ENCODE results near the gene ZNF649. TPM values are rescaled to one million over a fixed set of nuclear protein-coding genes. Genes with fewer than 3 reads are reported as not detected.
A peak's percentile ranks its signal among the peaks of the same experiment; 100 is the strongest.

The ZNF649 gene
- total and polyA plus RNA-seq, 2 of the 13 experiments (the other 11 are each of a cell fraction or from before 2014, with no cell fraction given) = 3.0 to 13.4 TPM

DNA sequence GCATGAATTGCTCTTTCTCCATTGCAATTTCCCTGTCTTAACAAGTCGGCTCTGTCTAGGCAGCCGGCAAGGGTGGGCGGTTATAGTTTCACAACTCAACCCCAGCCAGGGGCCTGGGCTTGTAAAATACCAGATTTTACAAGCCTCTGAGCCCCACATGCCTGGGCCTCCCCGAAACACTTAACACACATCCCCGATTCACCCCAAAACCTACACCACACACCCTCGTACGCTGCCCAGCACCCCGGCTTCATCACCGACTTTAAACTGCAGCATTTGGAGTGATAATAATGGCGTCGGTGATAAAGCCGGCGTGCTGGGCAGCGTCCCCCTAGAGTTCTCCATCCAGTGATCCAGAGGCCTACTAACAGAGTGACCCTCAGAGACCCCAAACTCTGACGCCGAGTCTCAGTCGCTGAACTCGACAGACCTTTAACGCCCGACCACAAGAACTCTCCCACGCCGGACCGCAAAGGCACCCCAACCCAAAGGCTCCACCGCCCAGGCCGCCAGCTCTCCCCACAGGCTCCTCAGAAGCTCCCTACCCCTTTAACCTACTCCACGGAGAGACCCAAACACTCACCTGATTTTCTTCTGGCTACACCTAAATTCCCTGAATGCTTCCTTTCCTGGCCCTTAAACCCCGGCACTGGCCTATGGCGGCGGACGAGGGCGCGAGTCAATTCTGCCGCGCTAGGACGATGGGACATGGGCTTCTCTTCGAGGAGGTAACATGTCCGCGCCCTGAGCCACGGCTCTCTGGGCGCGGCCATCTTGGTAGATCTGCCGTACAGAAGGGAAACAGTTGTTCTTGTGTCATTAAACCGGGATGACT is at the start of gene ZNF649 (continued):
- TF ChIP-seq DZIP1 (CRISPR knock-in tag; IDR thresholded peaks at IDR 0.05) = no peak
- peak; percentile 39; the same call in 1 of the 2 replicates for TF ChIP-seq REPIN1 (CRISPR knock-in tag; IDR thresholded peaks at IDR 0.05; ENCODE audit: borderline replicate concordance, low read depth)
- peak; percentile 88 for TF ChIP-seq HCFC1 (IDR thresholded peaks at IDR 0.05; ENCODE audit: low read depth, low read length)
- TF ChIP-seq, protein P1, sequence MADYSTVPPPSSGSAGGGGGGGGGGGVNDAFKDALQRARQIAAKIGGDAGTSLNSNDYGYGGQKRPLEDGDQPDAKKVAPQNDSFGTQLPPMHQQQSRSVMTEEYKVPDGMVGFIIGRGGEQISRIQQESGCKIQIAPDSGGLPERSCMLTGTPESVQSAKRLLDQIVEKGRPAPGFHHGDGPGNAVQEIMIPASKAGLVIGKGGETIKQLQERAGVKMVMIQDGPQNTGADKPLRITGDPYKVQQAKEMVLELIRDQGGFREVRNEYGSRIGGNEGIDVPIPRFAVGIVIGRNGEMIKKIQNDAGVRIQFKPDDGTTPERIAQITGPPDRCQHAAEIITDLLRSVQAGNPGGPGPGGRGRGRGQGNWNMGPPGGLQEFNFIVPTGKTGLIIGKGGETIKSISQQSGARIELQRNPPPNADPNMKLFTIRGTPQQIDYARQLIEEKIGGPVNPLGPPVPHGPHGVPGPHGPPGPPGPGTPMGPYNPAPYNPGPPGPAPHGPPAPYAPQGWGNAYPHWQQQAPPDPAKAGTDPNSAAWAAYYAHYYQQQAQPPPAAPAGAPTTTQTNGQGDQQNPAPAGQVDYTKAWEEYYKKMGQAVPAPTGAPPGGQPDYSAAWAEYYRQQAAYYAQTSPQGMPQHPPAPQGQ (CRISPR knock-in tag; IDR thresholded peaks at IDR 0.05; ENCODE audit: borderline replicate concordance) = no peak
- 0 out of 2 replicates have a peak, but pooled peaks have one; percentile 51 for TF ChIP-seq ATF5 (CRISPR knock-in tag; IDR thresholded peaks at IDR 0.05; ENCODE audit: low read depth)
- TF ChIP-seq NCOA5 (CRISPR knock-in tag; IDR thresholded peaks at IDR 0.05) = no peak
- TF ChIP-seq, protein P2, sequence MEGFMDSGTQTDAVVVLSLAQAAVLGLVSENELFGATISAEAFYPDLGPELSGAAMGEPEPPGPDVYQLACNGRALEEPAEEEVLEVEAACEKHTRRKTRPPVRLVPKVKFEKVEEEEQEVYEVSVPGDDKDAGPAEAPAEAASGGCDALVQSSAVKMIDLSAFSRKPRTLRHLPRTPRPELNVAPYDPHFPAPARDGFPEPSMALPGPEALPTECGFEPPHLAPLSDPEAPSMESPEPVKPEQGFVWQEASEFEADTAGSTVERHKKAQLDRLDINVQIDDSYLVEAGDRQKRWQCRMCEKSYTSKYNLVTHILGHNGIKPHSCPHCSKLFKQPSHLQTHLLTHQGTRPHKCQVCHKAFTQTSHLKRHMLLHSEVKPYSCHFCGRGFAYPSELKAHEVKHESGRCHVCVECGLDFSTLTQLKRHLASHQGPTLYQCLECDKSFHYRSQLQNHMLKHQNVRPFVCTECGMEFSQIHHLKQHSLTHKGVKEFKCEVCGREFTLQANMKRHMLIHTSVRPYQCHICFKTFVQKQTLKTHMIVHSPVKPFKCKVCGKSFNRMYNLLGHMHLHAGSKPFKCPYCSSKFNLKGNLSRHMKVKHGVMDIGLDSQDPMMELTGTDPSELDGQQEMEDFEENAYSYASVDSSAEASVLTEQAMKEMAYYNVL (CRISPR knock-in tag; IDR thresholded peaks at IDR 0.05; ENCODE audit: borderline replicate concordance) = 0 out of 2 replicates have a peak, but pooled peaks have one; percentile 22
- 0 out of 2 replicates have a peak, but pooled peaks have one; percentile 34 for TF ChIP-seq ZBTB26 (CRISPR knock-in tag; IDR thresholded peaks at IDR 0.05; ENCODE audit: borderline replicate concordance)
- no peak for TF ChIP-seq DNMT3B (CRISPR knock-in tag; conservative IDR thresholded peaks at IDR 0.05)
- TF ChIP-seq POLR2G (IDR thresholded peaks at IDR 0.05; ENCODE audit: low read depth, low read length) = peak; percentile 69
- TF ChIP-seq, protein P3, sequence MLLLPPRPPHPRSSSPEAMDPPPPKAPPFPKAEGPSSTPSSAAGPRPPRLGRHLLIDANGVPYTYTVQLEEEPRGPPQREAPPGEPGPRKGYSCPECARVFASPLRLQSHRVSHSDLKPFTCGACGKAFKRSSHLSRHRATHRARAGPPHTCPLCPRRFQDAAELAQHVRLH (CRISPR knock-in tag; IDR thresholded peaks at IDR 0.05; ENCODE audit: borderline replicate concordance, low read depth) = no peak
- no peak for TF ChIP-seq RFX1 (IDR thresholded peaks at IDR 0.05)
- TF ChIP-seq ADNP (CRISPR knock-in tag; IDR thresholded peaks at IDR 0.05) = no peak
- TF ChIP-seq ATF7-NPFF (CRISPR knock-in tag; IDR thresholded peaks at IDR 0.05; ENCODE audit: low read depth) = peak; percentile 32; the same call in 1 of the 2 replicates
- TF ChIP-seq, protein P4, sequence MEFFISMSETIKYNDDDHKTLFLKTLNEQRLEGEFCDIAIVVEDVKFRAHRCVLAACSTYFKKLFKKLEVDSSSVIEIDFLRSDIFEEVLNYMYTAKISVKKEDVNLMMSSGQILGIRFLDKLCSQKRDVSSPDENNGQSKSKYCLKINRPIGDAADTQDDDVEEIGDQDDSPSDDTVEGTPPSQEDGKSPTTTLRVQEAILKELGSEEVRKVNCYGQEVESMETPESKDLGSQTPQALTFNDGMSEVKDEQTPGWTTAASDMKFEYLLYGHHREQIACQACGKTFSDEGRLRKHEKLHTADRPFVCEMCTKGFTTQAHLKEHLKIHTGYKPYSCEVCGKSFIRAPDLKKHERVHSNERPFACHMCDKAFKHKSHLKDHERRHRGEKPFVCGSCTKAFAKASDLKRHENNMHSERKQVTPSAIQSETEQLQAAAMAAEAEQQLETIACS (CRISPR knock-in tag; IDR thresholded peaks at IDR 0.05) = no peak
- TF ChIP-seq ZNF720 (CRISPR knock-in tag; IDR thresholded peaks at IDR 0.05) = no peak
- TF ChIP-seq ZNF556 (CRISPR knock-in tag; IDR thresholded peaks at IDR 0.05; ENCODE audit: borderline replicate concordance) = peak; percentile 90
